SH-SY5Y (cell line): ENCODE measurements around the gene TNPO2.

ENCODE experiments used
- GATA2 ChIP-seq: IDR thresholded peaks from 2 replicates; pipeline ENCODE4 v1.6.1; 2011; ENCODE audit warnings: mild to moderate bottlenecking, low read depth, low read length
- GATA3 ChIP-seq: IDR thresholded peaks from 2 replicates; pipeline ENCODE4 v1.6.1; 2011; ENCODE audit warnings: low read depth, mild to moderate bottlenecking, low read length, moderate library complexity

DNA sequence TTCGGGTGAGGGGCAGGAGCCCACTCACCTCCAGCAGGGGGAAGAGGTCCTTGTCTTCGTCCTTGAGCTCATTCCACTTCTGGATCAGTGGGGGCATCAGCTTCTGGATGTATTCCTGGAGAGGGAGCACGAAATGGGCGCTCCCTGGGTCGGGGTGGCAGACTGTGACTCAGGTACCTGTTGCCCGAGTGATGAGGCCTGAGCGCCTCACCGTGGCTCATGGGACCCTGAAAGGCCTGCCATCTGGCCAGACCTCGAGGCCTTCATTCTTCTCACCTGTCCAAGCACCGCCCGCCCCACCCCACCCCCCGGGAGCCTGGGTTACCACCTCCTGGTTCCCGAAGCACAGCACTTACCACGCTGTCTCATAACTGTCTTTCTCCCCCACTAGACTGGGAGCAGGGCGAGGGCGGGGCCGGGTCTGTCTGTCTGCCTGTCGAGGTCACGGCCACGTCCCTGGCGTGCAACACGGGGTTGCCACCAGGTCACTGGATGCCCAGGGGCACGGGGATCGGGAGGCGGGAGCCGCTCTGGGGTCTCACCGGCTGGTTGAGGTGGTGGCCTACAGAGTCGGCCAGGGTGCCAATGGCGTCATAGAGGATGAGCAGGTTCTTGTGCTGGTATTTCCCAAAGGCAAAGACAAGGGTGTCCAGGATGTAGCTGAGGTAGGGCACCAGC is 17.9 kb downstream of the TNPO2 start:
- TF ChIP-seq GATA3 (no peak), GATA2 (no peak)
